ENCODE data around the gene CHAT. TPM values are rescaled to one million over a fixed set of nuclear protein-coding genes. Genes with fewer than 3 reads are reported as not detected.

Gene CHAT
- total RNA-seq, 2 experiments from 2014 or later: not detected

- POLR2A ChIA-PET: interaction anchor here (0.7 kb wide), 1 partner anchor 9 kb away, joined by 3 read pairs; no protein-coding TSS in a partner anchor
- no peak for DNase-seq
- Mint-ChIP-seq H3K27ac (no peak overlapping the region), H3K4me1 (ENCODE audit: low read depth) (no peaks in the 10 kb centered on the region), H3K36me3 (ENCODE audit: low read depth) (no peaks in the 10 kb centered on the region), H3K27me3 (peaks cover 21% of the 10 kb centered on the region), H3K4me3 (no peak overlapping the region), H3K9me3 (no peaks in the 10 kb centered on the region)
- ATAC-seq: no peak
- TF ChIP-seq, protein P1, sequence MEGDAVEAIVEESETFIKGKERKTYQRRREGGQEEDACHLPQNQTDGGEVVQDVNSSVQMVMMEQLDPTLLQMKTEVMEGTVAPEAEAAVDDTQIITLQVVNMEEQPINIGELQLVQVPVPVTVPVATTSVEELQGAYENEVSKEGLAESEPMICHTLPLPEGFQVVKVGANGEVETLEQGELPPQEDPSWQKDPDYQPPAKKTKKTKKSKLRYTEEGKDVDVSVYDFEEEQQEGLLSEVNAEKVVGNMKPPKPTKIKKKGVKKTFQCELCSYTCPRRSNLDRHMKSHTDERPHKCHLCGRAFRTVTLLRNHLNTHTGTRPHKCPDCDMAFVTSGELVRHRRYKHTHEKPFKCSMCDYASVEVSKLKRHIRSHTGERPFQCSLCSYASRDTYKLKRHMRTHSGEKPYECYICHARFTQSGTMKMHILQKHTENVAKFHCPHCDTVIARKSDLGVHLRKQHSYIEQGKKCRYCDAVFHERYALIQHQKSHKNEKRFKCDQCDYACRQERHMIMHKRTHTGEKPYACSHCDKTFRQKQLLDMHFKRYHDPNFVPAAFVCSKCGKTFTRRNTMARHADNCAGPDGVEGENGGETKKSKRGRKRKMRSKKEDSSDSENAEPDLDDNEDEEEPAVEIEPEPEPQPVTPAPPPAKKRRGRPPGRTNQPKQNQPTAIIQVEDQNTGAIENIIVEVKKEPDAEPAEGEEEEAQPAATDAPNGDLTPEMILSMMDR (IDR thresholded peaks at IDR 0.05): no peak
- CTCF ChIA-PET: no interaction called here
- intact Hi-C loops (cut with micrococcal nuclease): loop anchor here (10.0 kb wide), 1 partner anchor 145 kb away; no protein-coding TSS in a partner anchor
Observed at GRCh38 chr10:49599546-49599945, 14.3 kb upstream of the CHAT start.

DNA sequence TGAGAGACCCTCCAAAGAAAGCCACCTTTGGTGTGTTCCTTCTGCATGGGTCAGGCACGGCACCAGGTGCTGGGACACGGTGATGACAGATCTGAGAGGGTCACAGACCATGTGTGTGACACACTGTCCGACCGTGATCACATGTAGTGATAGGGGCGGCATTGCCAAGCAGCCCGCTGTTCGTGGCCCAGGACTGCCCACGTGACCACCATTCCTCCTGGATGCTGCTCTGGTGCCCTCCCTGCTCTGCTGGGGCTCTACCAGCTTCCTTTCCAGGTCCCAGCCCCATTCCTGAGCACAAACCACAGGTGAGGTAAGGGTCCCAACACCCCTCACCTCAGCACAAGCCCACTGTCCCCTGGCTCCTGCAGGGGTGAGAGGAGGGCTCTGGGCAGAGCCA is 13.8 kb upstream of the CHAT start:
- ATAC-seq (no peak), DNase-seq (no peak)
- Mint-ChIP-seq H3K27ac (no peak overlapping the region), H3K27me3 (peaks cover 23% of the 10 kb centered on the region), H3K4me3 (no peak overlapping the region), H3K9me3 (no peaks in the 10 kb centered on the region), H3K36me3 (ENCODE audit: low read depth) (no peaks in the 10 kb centered on the region), H3K4me1 (ENCODE audit: low read depth) (no peaks in the 10 kb centered on the region)
- TF ChIP-seq, protein P1 (IDR thresholded peaks at IDR 0.05): no peak
- intact Hi-C loops (cut with micrococcal nuclease): loop anchor here (10.0 kb wide), 1 partner anchor 165 kb away; the partner anchor contains the start of gene OGDHL
- ChIA-PET POLR2A (interaction anchor here (0.7 kb wide), 1 partner anchor 10 kb away, joined by 3 read pairs; no protein-coding TSS in a partner anchor), CTCF (no interaction called here)

DNA sequence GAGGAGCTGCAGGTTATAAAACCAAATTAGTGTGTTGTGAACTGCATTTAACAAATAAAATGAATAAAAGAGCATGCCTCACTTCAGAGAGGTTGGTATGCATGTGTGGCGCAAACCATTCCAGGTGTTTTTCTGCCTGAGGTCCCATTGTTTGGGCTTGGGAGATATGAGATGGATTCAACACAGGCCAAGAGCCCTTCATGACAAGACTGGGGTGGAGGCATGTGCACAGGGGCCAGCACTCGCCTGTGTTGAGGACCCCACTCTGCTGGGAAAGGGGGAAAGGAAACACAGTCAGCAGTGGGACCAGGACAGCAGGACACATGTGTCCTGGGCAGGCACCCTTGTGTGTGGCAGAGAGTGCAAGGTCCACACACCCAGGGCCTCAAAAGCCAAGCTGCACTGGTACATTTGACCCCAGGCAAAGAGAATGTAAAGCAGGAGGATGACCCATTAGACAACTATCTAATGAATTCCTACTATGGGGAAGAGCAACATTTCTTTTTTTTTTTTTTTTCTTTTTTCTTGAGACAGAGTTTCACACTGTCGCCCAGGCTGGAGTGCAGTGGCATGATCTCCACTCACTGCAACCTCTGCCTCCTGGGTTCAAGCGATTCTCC is 12.9 kb upstream of the CHAT start:
- Mint-ChIP-seq H3K4me3 (no peak overlapping the region), H3K4me1 (ENCODE audit: low read depth) (no peaks in the 10 kb centered on the region), H3K27me3 (peaks cover 25% of the 10 kb centered on the region), H3K27ac (no peak overlapping the region), H3K36me3 (ENCODE audit: low read depth) (no peaks in the 10 kb centered on the region), H3K9me3 (no peaks in the 10 kb centered on the region)
- TF ChIP-seq, protein P1 (IDR thresholded peaks at IDR 0.05): no peak
- ATAC-seq (no peak), DNase-seq (no peak)
- intact Hi-C loops (cut with micrococcal nuclease): loop anchor here (10.0 kb wide), 1 partner anchor 164 kb away; the partner anchor contains the start of gene OGDHL
- ChIA-PET CTCF (interaction anchor here (1.3 kb wide), 1 partner anchor 7 kb away, joined by 4 read pairs; no protein-coding TSS in a partner anchor), POLR2A (no interaction called here)

- ChIA-PET CTCF (interaction anchor here (1.2 to 1.3 kb wide), 2 partner anchors 8 to 11 kb away, joined by 3 to 4 read pairs; no protein-coding TSS in a partner anchor), POLR2A (no interaction called here)
- no peak overlapping the region for H3K27ac Mint-ChIP-seq
- peaks cover 32% of the 10 kb centered on the region for H3K27me3 Mint-ChIP-seq
- no peak overlapping the region for H3K4me3 Mint-ChIP-seq
- DNase-seq (no peak), ATAC-seq (no peak)
- no peaks in the 10 kb centered on the region for H3K36me3 Mint-ChIP-seq (ENCODE audit: low read depth)
- TF ChIP-seq, protein P1 (IDR thresholded peaks at IDR 0.05): no peak
- no peaks in the 10 kb centered on the region for H3K4me1 Mint-ChIP-seq (ENCODE audit: low read depth)
- intact Hi-C loops (cut with micrococcal nuclease): loop anchor here (10.0 kb wide), 1 partner anchor 163 kb away; the partner anchor contains the start of gene OGDHL
- H3K9me3 Mint-ChIP-seq: no peaks in the 10 kb centered on the region
Observed at GRCh38 chr10:49601857-49602256, 12.0 kb upstream of the CHAT start.

DNA sequence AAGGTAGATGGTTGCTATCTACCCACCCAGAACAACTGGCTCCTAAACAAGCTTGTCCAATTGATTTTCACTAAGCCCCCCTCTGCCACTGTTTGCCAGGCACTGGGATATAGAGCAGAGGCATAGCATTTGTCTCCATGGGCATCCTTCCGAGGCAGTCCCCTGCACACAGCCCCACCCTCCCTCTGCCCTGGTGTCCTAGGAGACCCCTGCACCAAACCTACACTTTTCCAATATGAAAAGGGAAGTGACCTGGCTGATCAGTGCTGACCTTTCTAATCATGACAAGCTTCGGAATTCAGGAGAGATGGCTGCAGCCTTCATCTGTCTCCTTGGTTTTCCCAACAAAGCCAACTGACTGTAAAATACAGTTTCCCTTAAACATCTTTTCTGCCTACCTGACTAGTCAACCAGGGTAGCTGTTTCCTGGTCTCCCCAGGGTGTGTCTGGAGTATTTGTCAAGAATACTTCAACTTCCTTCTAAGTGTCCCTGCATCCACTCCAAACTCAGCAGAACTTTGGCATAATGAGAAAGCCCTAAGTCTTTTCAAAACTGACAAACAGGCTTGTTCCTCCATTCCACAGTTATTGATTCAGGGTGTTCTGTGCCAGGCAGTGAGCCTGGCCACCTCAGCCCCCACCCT is 11.3 kb upstream of the CHAT start:
- no peak for DNase-seq
- no peak overlapping the region for H3K4me3 Mint-ChIP-seq
- H3K27ac Mint-ChIP-seq: no peak overlapping the region
- CTCF ChIA-PET: interaction anchor here (1.2 to 1.3 kb wide), 2 partner anchors 9 to 11 kb away, joined by 3 to 4 read pairs; no protein-coding TSS in a partner anchor
- no peaks in the 10 kb centered on the region for H3K4me1 Mint-ChIP-seq (ENCODE audit: low read depth)
- intact Hi-C loops (cut with micrococcal nuclease): loop anchor here (10.0 kb wide), 1 partner anchor 162 kb away; the partner anchor contains the start of gene OGDHL
- TF ChIP-seq, protein P1 (IDR thresholded peaks at IDR 0.05): no peak
- no peaks in the 10 kb centered on the region for H3K36me3 Mint-ChIP-seq (ENCODE audit: low read depth)
- POLR2A ChIA-PET: no interaction called here
- peaks cover 38% of the 10 kb centered on the region for H3K27me3 Mint-ChIP-seq
- H3K9me3 Mint-ChIP-seq: no peaks in the 10 kb centered on the region
- ATAC-seq: no peak

Measured in activated CD8-positive, alpha-beta T cell treated with anti-CD3 and anti-CD28 coated beads for 36 hours (primary cell).